Testis (tissue), 2 donors: Measurements from ENCODE around the gene PRDM1.

Experiments
- POLR2A ChIP-seq: fragments of 450-650 bp; IDR thresholded peaks from one replicate; pipeline ENCODE4 v1.6.1; 2017; ENCODE audit warnings: antibody characterized with exemption, mild to moderate bottlenecking, moderate library complexity
- TF ChIP-seq, protein P1 (sequence below), 3 experiments: fragments of 450-650 bp in 2 of 3; fragments of 200-600 bp in 1 of 3; sonication (generic) in 1 of 3; IDR thresholded peaks; one replicate each; pipeline ENCODE4 v1.5.1; 2016 to 2019; ENCODE audit warnings: antibody characterized with exemption in 3 of 3, mild to moderate bottlenecking in 2 of 3, moderate library complexity in 1 of 3

DNA sequence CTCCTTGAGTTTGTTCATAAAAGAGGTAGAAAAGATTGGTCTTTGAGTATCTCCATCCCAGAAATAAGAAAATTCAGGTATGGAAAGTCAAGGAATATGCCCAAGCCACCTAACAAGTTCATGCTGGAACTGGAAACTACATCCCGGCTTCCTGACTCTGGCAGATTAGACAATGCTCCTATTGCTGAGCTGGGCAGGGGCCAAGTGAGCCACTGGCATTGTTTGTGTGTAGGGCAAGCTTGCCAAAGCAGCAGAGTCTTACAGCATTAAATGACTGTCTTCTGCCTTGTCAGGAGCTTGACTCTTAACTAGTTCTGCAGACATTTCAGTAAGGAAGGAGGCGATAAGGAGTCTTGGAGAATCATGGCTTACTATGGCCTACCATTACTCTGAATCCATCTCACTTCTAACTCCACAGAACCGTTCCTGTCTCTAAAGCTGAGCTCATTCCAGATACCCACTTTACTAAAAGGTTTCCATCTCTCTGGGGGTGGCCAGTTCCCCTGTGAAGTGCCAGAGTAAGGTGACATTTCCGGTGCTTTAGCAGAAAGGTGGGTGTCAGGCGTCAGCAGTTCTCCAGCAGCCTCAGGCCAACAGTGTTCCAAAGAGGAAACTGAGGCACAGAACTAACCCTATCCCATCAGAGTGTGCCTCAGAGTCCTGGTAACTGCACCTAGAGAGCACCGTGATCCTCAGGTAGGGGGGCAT is 30.1 kb downstream of the PRDM1 start:
- TF ChIP-seq POLR2A = no peak
- TF ChIP-seq, protein P1, sequence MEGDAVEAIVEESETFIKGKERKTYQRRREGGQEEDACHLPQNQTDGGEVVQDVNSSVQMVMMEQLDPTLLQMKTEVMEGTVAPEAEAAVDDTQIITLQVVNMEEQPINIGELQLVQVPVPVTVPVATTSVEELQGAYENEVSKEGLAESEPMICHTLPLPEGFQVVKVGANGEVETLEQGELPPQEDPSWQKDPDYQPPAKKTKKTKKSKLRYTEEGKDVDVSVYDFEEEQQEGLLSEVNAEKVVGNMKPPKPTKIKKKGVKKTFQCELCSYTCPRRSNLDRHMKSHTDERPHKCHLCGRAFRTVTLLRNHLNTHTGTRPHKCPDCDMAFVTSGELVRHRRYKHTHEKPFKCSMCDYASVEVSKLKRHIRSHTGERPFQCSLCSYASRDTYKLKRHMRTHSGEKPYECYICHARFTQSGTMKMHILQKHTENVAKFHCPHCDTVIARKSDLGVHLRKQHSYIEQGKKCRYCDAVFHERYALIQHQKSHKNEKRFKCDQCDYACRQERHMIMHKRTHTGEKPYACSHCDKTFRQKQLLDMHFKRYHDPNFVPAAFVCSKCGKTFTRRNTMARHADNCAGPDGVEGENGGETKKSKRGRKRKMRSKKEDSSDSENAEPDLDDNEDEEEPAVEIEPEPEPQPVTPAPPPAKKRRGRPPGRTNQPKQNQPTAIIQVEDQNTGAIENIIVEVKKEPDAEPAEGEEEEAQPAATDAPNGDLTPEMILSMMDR (IDR thresholded peaks at IDR 0.05) = no peak
